ENCODE results near the gene LZTS2. TPM values are rescaled to one million over a fixed set of nuclear protein-coding genes. Genes with fewer than 3 reads are reported as not detected.

Gene LZTS2
- total RNA-seq, 1 experiment from 2014 or later, result 69.1 TPM

- Histone ChIP-seq H3K4me2 (ENCODE audit: insufficient read depth, insufficient read length, low read length) (no peak overlapping the region), H2AK5ac (ENCODE audit: insufficient read length, low read length) (no peak overlapping the region)
- H3K27ac Mint-ChIP-seq, result no peak overlapping the region
Observed at GRCh38 chr10:101053516-101053915, 53.9 kb downstream of the LZTS2 start.

More at GRCh38 chr10:101053516-101053915, 53.9 kb downstream of the LZTS2 start:
- no peak overlapping the region for H2AFZ ChIP-seq (ENCODE audit: low read length)
- peaks cover 5% of the 10 kb centered on the region for H4K20me1 ChIP-seq (ENCODE audit: control insufficient read depth, insufficient read depth, insufficient read length)
- no peaks in the 10 kb centered on the region for H3K9me3 ChIP-seq (ENCODE audit: control insufficient read depth, low read depth, low read length)
- H2BK12ac ChIP-seq (ENCODE audit: insufficient read length, low read depth, low read length), result no peak overlapping the region
- H2BK120ac ChIP-seq (ENCODE audit: low read depth, low read length, poor library complexity, severe bottlenecking), result no peak overlapping the region
- no peak overlapping the region for H3K18ac ChIP-seq (ENCODE audit: insufficient read length, low read depth, low read length)
- no peak overlapping the region for H3K56ac ChIP-seq (ENCODE audit: insufficient read length, low read depth, low read length)
- H3K9ac ChIP-seq (ENCODE audit: extremely low read depth, insufficient read length, low read length), result no peak overlapping the region
- Mint-ChIP-seq H3K4me3 (no peak overlapping the region), H3K36me3 (ENCODE audit: insufficient read depth in 1 of 3, low read depth in 3 of 3) (peaks cover 0 to 16% (median 5%) of the 10 kb centered on the region in 3 experiments; a peak in 3 of 7 replicates), H3K4me1 (peaks cover 19% of the 10 kb centered on the region in 2 experiments), H3K9me3 (no peaks in the 10 kb centered on the region; a peak in 1 of 5 replicates), H3K27me3 (ENCODE audit: low read depth) (peaks cover 37% of the 10 kb centered on the region)
- peaks cover 23% of the 10 kb centered on the region for H3K27me3 ChIP-seq (ENCODE audit: insufficient read depth, low read length)
- H2BK20ac ChIP-seq (ENCODE audit: low read depth, low read length, poor library complexity, severe bottlenecking), result no peak overlapping the region
- no peaks in the 10 kb centered on the region for H3K79me1 ChIP-seq (ENCODE audit: insufficient read depth, low read depth, low read length, poor library complexity, severe bottlenecking)
- no peak overlapping the region for H3K27ac ChIP-seq (ENCODE audit: insufficient read length, low read depth, low read length)
- H3K14ac ChIP-seq (ENCODE audit: insufficient read depth, low read length), result no peak overlapping the region
- H3K4me1 ChIP-seq (ENCODE audit: insufficient read depth, low read length), result peaks cover 5% of the 10 kb centered on the region; the same call in 1 of the 2 replicates
- no peak overlapping the region for H3T11ph ChIP-seq (ENCODE audit: low read length)
- TF ChIP-seq, protein P1, sequence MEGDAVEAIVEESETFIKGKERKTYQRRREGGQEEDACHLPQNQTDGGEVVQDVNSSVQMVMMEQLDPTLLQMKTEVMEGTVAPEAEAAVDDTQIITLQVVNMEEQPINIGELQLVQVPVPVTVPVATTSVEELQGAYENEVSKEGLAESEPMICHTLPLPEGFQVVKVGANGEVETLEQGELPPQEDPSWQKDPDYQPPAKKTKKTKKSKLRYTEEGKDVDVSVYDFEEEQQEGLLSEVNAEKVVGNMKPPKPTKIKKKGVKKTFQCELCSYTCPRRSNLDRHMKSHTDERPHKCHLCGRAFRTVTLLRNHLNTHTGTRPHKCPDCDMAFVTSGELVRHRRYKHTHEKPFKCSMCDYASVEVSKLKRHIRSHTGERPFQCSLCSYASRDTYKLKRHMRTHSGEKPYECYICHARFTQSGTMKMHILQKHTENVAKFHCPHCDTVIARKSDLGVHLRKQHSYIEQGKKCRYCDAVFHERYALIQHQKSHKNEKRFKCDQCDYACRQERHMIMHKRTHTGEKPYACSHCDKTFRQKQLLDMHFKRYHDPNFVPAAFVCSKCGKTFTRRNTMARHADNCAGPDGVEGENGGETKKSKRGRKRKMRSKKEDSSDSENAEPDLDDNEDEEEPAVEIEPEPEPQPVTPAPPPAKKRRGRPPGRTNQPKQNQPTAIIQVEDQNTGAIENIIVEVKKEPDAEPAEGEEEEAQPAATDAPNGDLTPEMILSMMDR (conservative IDR thresholded peaks at IDR 0.05), result no peak
- no peak overlapping the region for H3K23ac ChIP-seq (ENCODE audit: insufficient read length, low read depth, low read length)
- H3K4ac ChIP-seq (ENCODE audit: low read depth, low read length), result no peak overlapping the region
- H3K79me2 ChIP-seq (ENCODE audit: insufficient read depth, low read length), result no peaks in the 10 kb centered on the region
- no peak overlapping the region for H2BK5ac ChIP-seq (ENCODE audit: insufficient read length, low read length)
- DNase-seq, result no peak
- no peak overlapping the region for H4K91ac ChIP-seq (ENCODE audit: insufficient read length, low read depth, low read length)
- no peak overlapping the region for H2BK15ac ChIP-seq (ENCODE audit: low read depth, low read length)
- H3K23me2 ChIP-seq (ENCODE audit: insufficient read length, low read depth, low read length, poor library complexity, severe bottlenecking), result peaks cover 1% of the 10 kb centered on the region
- no peak overlapping the region for H4K8ac ChIP-seq (replicated peaks; ENCODE audit: insufficient read length, low read depth, low read length)
- no peak overlapping the region for H4K5ac ChIP-seq (ENCODE audit: insufficient read length, low read depth, low read length)
